Thoracic aorta (tissue), 2 donors: ENCODE data around the gene TMEM38B. TPM values are rescaled to one million over a fixed set of nuclear protein-coding genes. Genes with fewer than 3 reads are reported as not detected.

Source experiments
- ATAC-seq: fragments of 150-250 bp; one replicate; pipeline ENCODE4 v1.8.0; 2017; ENCODE audit warnings: low read depth; ENCODE audit not compliant: insufficient number of reproducible peaks, low FRiP score
- DNase-seq: peaks from one replicate; pipeline ENCODE4 v3.0.0-alpha.2; 2020; ENCODE audit warnings: low spot score
- H3K27ac ChIP-seq, 2 donors: fragments of 200-600 bp; sonication (generic); 1 replicate in 1 of 2; 2 replicates in 1 of 2; pipeline ENCODE4 v1.5.1; 2016; ENCODE audit warnings: mild to moderate bottlenecking in 2 of 2, moderate library complexity in 2 of 2
- H3K27me3 ChIP-seq: fragments of 200-600 bp; sonication (generic); replicated peaks from 2 replicates; pipeline ENCODE4 v1.6.0; 2016; ENCODE audit warnings: mild to moderate bottlenecking; ENCODE audit not compliant: insufficient read depth
- H3K36me3 ChIP-seq: fragments of 200-600 bp; sonication (generic); one replicate; pipeline ENCODE4 v1.5.1; 2016
- H3K4me1 ChIP-seq, 2 donors: fragments of 200-600 bp; sonication (generic); 1 replicate in 1 of 2; 2 replicates in 1 of 2; pipeline versions ENCODE4 v1.5.1 to v1.6.0; 2016; ENCODE audit warnings: low read depth in 2 of 2, mild to moderate bottlenecking in 1 of 2; ENCODE audit not compliant: control insufficient read depth in 1 of 2
- H3K4me3 ChIP-seq: fragments of 200-600 bp; sonication (generic); 2 replicates; pipeline ENCODE4 v1.5.1; 2016; ENCODE audit warnings: mild to moderate bottlenecking
- H3K9me3 ChIP-seq: fragments of 200-600 bp; sonication (generic); 2 replicates; pipeline ENCODE4 v1.5.1; 2016
- CTCF ChIP-seq: fragments of 200-600 bp; sonication (generic); IDR thresholded peaks from one replicate; pipeline ENCODE4 v1.5.1; 2019; ENCODE audit warnings: antibody characterized with exemption
- total RNA-seq, 2 donors: library from RNA; depleted of rRNA; stranded (reverse); fragments of >200 nt; gene quantifications; one replicate each; pipeline versions ENCODE4 v1.1.0 to v1.2.3, GENCODE V29; 2016

TMEM38B gene
- total RNA-seq, 2 donors from 2014 or later: 6.1 to 6.6 TPM

- no peaks in the 10 kb centered on the region for H3K9me3 ChIP-seq
- no peak overlapping the region for H3K4me3 ChIP-seq
- no peaks in the 10 kb centered on the region for H3K36me3 ChIP-seq
- no peaks in the 10 kb centered on the region for H3K27me3 ChIP-seq
- DNase-seq (no peak), ATAC-seq (no peak)
- no peaks in the 10 kb centered on the region for H3K4me1 ChIP-seq
- no peak overlapping the region for H3K27ac ChIP-seq
- TF ChIP-seq CTCF: no peak
These were observed 17.9 kb upstream of the TMEM38B start for GRCh38 chr9:105676351-105676923.

GRCh38 chr9:105678163-105678562 is 16.2 kb upstream of the TMEM38B start:
- DNase-seq: no peak
- no peaks in the 10 kb centered on the region for H3K27me3 ChIP-seq
- no peak for ATAC-seq
- H3K4me1 ChIP-seq: no peaks in the 10 kb centered on the region
- no peak overlapping the region for H3K4me3 ChIP-seq
- no peak overlapping the region for H3K27ac ChIP-seq
- H3K36me3 ChIP-seq: no peaks in the 10 kb centered on the region
- no peak for TF ChIP-seq CTCF
- no peaks in the 10 kb centered on the region for H3K9me3 ChIP-seq

GRCh38 chr9:105678781-105679180 is 15.6 kb upstream of the TMEM38B start:
- DNase-seq (no peak), ATAC-seq (no peak)
- Histone ChIP-seq H3K27ac (no peak overlapping the region), H3K9me3 (no peaks in the 10 kb centered on the region), H3K4me1 (no peaks in the 10 kb centered on the region), H3K36me3 (no peaks in the 10 kb centered on the region), H3K4me3 (no peak overlapping the region), H3K27me3 (no peaks in the 10 kb centered on the region)
- TF ChIP-seq CTCF: no peak

GRCh38 chr9:105679257-105680022 is 14.9 kb upstream of the TMEM38B start:
- H3K4me3 ChIP-seq: no peak overlapping the region
- H3K27me3 ChIP-seq: no peaks in the 10 kb centered on the region
- H3K4me1 ChIP-seq: no peaks in the 10 kb centered on the region
- TF ChIP-seq CTCF: no peak
- ATAC-seq (no peak), DNase-seq (no peak)
- H3K27ac ChIP-seq: no peak overlapping the region
- no peaks in the 10 kb centered on the region for H3K9me3 ChIP-seq
- H3K36me3 ChIP-seq: no peaks in the 10 kb centered on the region

GRCh38 chr9:105681313-105681712 is 13.0 kb upstream of the TMEM38B start:
- DNase-seq: no peak
- no peak overlapping the region for H3K4me3 ChIP-seq
- no peaks in the 10 kb centered on the region for H3K4me1 ChIP-seq
- no peaks in the 10 kb centered on the region for H3K36me3 ChIP-seq
- no peaks in the 10 kb centered on the region for H3K9me3 ChIP-seq
- no peaks in the 10 kb centered on the region for H3K27me3 ChIP-seq
- H3K27ac ChIP-seq: no peak overlapping the region
- no peak for ATAC-seq
- TF ChIP-seq CTCF: no peak
